ENCODE data around the gene GRAMD1A.

Gene GRAMD1A

DNA sequence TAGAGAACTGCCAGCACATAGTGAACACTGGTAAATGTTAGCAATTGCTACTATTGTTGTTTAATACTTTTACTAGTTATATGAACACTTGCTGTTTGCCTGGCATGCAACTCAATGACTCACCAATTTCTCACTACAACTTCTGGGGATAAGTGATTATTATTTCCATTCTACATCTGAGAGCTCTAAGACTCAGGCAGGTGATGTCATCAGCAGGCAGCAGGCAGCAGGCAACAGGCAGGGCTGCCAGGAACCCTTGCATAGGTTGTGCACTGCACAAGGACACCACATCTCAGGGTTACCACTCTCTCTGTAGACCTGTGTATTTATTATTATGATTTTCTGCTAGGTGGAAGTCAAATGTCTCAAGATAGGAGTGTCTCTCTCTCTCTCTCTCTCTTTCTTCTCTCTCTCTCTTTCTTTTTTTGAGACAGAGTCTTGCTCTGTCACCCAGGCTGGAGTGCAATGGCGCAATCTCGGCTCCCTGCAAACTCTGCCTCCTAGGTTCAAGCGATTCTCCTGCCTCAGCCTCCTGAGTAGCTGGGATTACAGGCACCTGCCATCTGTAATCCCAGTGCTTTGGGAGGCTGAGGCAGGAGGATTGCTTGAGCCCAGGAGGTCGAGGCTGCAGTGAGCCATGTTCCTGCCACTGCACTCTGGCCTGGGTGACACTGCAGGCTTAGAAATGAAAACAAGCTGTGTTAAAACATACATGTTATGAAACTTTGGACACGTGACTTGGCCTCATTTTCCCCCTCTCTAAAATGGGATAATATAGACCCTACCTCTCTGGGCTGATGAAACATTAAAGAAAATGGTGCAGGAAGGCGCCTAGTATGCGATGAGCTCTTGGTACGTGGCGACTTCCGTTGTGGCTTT lies 64.1 kb downstream of the GRAMD1A start:
- WGBS, 2 donors (ENCODE audit: extremely low coverage in 2 of 2, insufficient read length in 2 of 2, insufficient replicate concordance in 1 of 2), result no CpG with 5 or more reads among the region's 10 CpGs
- Histone ChIP-seq H3K4me2 (ENCODE audit: insufficient read depth, low read length, poor library complexity, severe bottlenecking) (no peak overlapping the region), H3K9ac (ENCODE audit: low read depth, low read length, poor library complexity) (no peak overlapping the region), H3K4ac (ENCODE audit: low read length) (no peak overlapping the region), H2BK15ac (ENCODE audit: low read length) (no peak overlapping the region), H3K9me3 (replicated peaks in 1 of 2; ENCODE audit: control insufficient read depth in 2 of 2, insufficient read depth in 1 of 2, low read depth in 1 of 2, low read length in 2 of 2) (no peaks in the 10 kb centered on the region), H3K36me3 (replicated peaks in 1 of 2; ENCODE audit: control insufficient read depth in 2 of 2, insufficient read depth in 2 of 2, low read length in 2 of 2) (no peaks in the 10 kb centered on the region), H3K4me1 (ENCODE audit: control insufficient read depth in 2 of 2, insufficient read depth in 1 of 2, low read depth in 1 of 2, low read length in 2 of 2) (peaks cover 0 to 8% of the 10 kb centered on the region in 2 donors), H2BK12ac (ENCODE audit: low read length) (no peak overlapping the region), H2AFZ (ENCODE audit: low read length) (no peak overlapping the region), H2BK120ac (ENCODE audit: low read depth, low read length) (no peak overlapping the region), H3K27ac (replicated peaks; ENCODE audit: low read length) (no peak overlapping the region), H4K8ac (ENCODE audit: low read depth, low read length) (no peak overlapping the region), H3K23ac (ENCODE audit: low read depth, low read length, poor library complexity) (no peak overlapping the region), H2BK5ac (ENCODE audit: low read length) (no peak overlapping the region), H3K4me3 (ENCODE audit: low read length in 2 of 2) (no peak overlapping the region), H4K91ac (ENCODE audit: low read depth, low read length, poor library complexity) (no peak overlapping the region), H2AK5ac (ENCODE audit: low read depth, low read length) (no peak overlapping the region), H3K18ac (ENCODE audit: low read length) (no peak overlapping the region), H3K14ac (ENCODE audit: low read length) (no peak overlapping the region), H3K27me3 (ENCODE audit: control insufficient read depth in 3 of 3, insufficient read depth in 3 of 3, low read depth in 1 of 3, low read length in 3 of 3) (no peaks in the 10 kb centered on the region), H3K79me1 (ENCODE audit: low read depth, low read length) (no peaks in the 10 kb centered on the region)
- DNase-seq (ENCODE audit: low spot score), result no peak

DNA sequence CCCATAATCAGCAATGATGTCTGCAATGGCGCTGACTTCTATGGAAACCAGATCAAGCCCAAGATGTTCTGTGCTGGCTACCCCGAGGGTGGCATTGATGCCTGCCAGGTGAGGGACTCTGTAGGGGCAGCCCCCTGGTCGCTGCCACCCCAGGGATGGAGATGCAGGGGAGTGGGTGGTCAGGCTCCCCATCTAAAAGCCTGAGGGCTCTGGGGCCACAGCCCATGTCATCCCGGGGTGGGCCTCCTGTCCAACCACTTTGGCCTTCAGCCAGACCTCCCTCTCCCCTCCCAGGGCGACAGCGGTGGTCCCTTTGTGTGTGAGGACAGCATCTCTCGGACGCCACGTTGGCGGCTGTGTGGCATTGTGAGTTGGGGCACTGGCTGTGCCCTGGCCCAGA lies 65.5 kb downstream of the GRAMD1A start:
- no peak overlapping the region for H2BK5ac ChIP-seq (ENCODE audit: low read length)

DNA sequence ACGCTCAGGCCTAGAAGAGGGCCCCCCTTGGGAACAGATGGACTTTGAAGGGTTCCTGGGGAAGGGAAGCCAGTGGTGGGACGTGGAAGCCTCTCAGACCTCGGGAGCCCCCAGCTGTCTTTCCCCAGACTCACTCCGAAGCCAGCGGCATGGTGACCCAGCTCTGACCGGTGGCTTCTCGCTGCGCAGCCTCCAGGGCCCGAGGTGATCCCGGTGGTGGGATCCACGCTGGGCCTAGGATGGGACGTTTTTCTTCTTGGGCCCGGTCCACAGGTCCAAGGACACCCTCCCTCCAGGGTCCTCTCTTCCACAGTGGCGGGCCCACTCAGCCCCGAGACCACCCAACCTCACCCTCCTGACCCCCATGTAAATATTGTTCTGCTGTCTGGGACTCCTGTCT lies 66.0 kb downstream of the GRAMD1A start:
- no peak overlapping the region for H2AFZ ChIP-seq (ENCODE audit: low read length)
- peaks cover 0 to 3% of the 10 kb centered on the region in 2 donors for H3K9me3 ChIP-seq (replicated peaks in 1 of 2; ENCODE audit: control insufficient read depth in 2 of 2, insufficient read depth in 1 of 2, low read depth in 1 of 2, low read length in 2 of 2)
- H2BK5ac ChIP-seq (ENCODE audit: low read length), result no peak overlapping the region
- peaks cover 0 to 8% of the 10 kb centered on the region in 2 donors for H3K4me1 ChIP-seq (ENCODE audit: control insufficient read depth in 2 of 2, insufficient read depth in 1 of 2, low read depth in 1 of 2, low read length in 2 of 2)
- no peak overlapping the region for H3K14ac ChIP-seq (ENCODE audit: low read length)
- no peak overlapping the region for H4K91ac ChIP-seq (ENCODE audit: low read depth, low read length, poor library complexity)
- peak overlapping the region; percentile 37 for H2BK15ac ChIP-seq (ENCODE audit: low read length)
- H3K4me3 ChIP-seq (ENCODE audit: low read length in 2 of 2), result no peak overlapping the region
- H3K79me1 ChIP-seq (ENCODE audit: low read depth, low read length), result no peaks in the 10 kb centered on the region
- peak overlapping the region; percentile 54 for H2AK5ac ChIP-seq (ENCODE audit: low read depth, low read length)
- H3K27ac ChIP-seq (replicated peaks; ENCODE audit: low read length), result no peak overlapping the region
- H4K8ac ChIP-seq (ENCODE audit: low read depth, low read length), result no peak overlapping the region
- H3K9ac ChIP-seq (ENCODE audit: low read depth, low read length, poor library complexity), result no peak overlapping the region
- H3K18ac ChIP-seq (ENCODE audit: low read length), result no peak overlapping the region
- no peak overlapping the region for H2BK12ac ChIP-seq (ENCODE audit: low read length)
- no peak overlapping the region for H3K23ac ChIP-seq (ENCODE audit: low read depth, low read length, poor library complexity)
- DNase-seq (ENCODE audit: low spot score), result no peak
- H2BK120ac ChIP-seq (ENCODE audit: low read depth, low read length), result no peak overlapping the region
- no CpG with 5 or more reads among the region's 15 CpGs for WGBS, 2 donors (ENCODE audit: extremely low coverage in 2 of 2, insufficient read length in 2 of 2, insufficient replicate concordance in 1 of 2)
- no peaks in the 10 kb centered on the region for H3K27me3 ChIP-seq (ENCODE audit: control insufficient read depth in 3 of 3, insufficient read depth in 3 of 3, low read depth in 1 of 3, low read length in 3 of 3)
- no peak overlapping the region for H3K4ac ChIP-seq (ENCODE audit: low read length)
- H3K36me3 ChIP-seq (replicated peaks in 1 of 2; ENCODE audit: control insufficient read depth in 2 of 2, insufficient read depth in 2 of 2, low read length in 2 of 2), result no peaks in the 10 kb centered on the region
- H3K4me2 ChIP-seq (ENCODE audit: insufficient read depth, low read length, poor library complexity, severe bottlenecking), result no peak overlapping the region

More for the DNA sequence above, 65.5 kb downstream of the GRAMD1A start:
- Histone ChIP-seq H2AFZ (ENCODE audit: low read length) (no peak overlapping the region), H3K27me3 (ENCODE audit: control insufficient read depth in 3 of 3, insufficient read depth in 3 of 3, low read depth in 1 of 3, low read length in 3 of 3) (no peaks in the 10 kb centered on the region), H3K36me3 (replicated peaks in 1 of 2; ENCODE audit: control insufficient read depth in 2 of 2, insufficient read depth in 2 of 2, low read length in 2 of 2) (no peaks in the 10 kb centered on the region), H3K4me2 (ENCODE audit: insufficient read depth, low read length, poor library complexity, severe bottlenecking) (no peak overlapping the region), H2BK120ac (ENCODE audit: low read depth, low read length) (no peak overlapping the region), H4K91ac (ENCODE audit: low read depth, low read length, poor library complexity) (no peak overlapping the region), H3K18ac (ENCODE audit: low read length) (no peak overlapping the region), H3K23ac (ENCODE audit: low read depth, low read length, poor library complexity) (no peak overlapping the region), H2BK15ac (ENCODE audit: low read length) (peak overlapping the region; percentile 37), H3K4ac (ENCODE audit: low read length) (no peak overlapping the region), H3K14ac (ENCODE audit: low read length) (no peak overlapping the region), H2BK12ac (ENCODE audit: low read length) (no peak overlapping the region), H3K79me1 (ENCODE audit: low read depth, low read length) (no peaks in the 10 kb centered on the region), H3K27ac (replicated peaks; ENCODE audit: low read length) (no peak overlapping the region), H3K9me3 (replicated peaks in 1 of 2; ENCODE audit: control insufficient read depth in 2 of 2, insufficient read depth in 1 of 2, low read depth in 1 of 2, low read length in 2 of 2) (peaks cover 0 to 2% of the 10 kb centered on the region in 2 donors), H3K9ac (ENCODE audit: low read depth, low read length, poor library complexity) (no peak overlapping the region), H3K4me3 (ENCODE audit: low read length in 2 of 2) (no peak overlapping the region), H3K4me1 (ENCODE audit: control insufficient read depth in 2 of 2, insufficient read depth in 1 of 2, low read depth in 1 of 2, low read length in 2 of 2) (peaks cover 0 to 8% of the 10 kb centered on the region in 2 donors), H2AK5ac (ENCODE audit: low read depth, low read length) (peak overlapping the region; percentile 54), H4K8ac (ENCODE audit: low read depth, low read length) (no peak overlapping the region)
- WGBS, 2 donors (ENCODE audit: extremely low coverage in 2 of 2, insufficient read length in 2 of 2, insufficient replicate concordance in 1 of 2), result no CpG with 5 or more reads among the region's 10 CpGs
- no peak for DNase-seq (ENCODE audit: low spot score)

DNA sequence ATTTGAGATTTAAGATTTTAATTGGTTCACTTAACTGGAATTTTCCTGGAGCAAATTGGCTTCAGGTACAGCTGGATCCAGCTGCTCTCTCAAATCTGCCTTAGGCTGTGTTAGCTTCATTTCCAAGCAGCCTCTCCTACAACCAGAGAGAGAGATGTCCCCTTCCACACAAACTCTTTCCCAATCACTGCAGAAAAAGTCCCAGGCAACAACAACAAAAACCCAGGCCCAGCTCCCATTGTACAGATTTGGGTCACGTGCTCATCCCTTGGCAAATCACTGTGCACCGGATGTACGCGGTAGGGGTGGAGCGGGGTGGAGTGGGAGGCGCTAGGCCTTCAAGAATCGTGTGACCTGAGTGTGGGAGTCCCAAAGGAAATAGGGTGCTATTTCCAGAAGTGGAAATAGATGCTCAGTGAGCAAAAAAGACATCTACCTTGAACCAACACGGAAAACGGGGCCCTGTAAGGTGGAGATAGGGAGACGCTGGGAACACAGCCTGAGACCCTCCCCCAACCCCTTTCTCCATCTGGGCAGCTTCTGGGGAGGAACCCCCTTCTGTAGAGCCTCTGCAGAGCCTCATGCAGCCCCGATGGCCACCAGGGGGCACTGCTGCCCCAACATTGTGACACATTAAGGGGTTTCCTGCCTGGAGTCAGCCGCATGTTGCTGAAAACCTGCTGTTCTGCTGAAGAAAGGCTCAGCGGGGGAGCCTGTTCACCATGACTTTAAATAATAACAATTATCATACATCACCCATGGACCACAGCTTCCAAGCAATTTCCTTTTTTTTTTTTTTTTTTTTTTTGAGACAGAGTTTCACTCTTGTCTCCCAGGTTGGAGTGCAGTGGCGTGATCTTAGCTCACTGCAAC lies 66.8 kb downstream of the GRAMD1A start:
- Histone ChIP-seq H3K9ac (ENCODE audit: low read depth, low read length, poor library complexity) (no peak overlapping the region), H2BK5ac (ENCODE audit: low read length) (no peak overlapping the region), H2AK5ac (ENCODE audit: low read depth, low read length) (no peak overlapping the region), H2BK12ac (ENCODE audit: low read length) (no peak overlapping the region), H3K27ac (replicated peaks; ENCODE audit: low read length) (no peak overlapping the region), H2AFZ (ENCODE audit: low read length) (no peak overlapping the region), H3K4me3 (ENCODE audit: low read length in 2 of 2) (no peak overlapping the region), H3K9me3 (replicated peaks in 1 of 2; ENCODE audit: control insufficient read depth in 2 of 2, insufficient read depth in 1 of 2, low read depth in 1 of 2, low read length in 2 of 2) (peaks cover 0 to 3% of the 10 kb centered on the region in 2 donors), H3K14ac (ENCODE audit: low read length) (no peak overlapping the region), H3K4me2 (ENCODE audit: insufficient read depth, low read length, poor library complexity, severe bottlenecking) (no peak overlapping the region), H4K8ac (ENCODE audit: low read depth, low read length) (no peak overlapping the region), H3K23ac (ENCODE audit: low read depth, low read length, poor library complexity) (no peak overlapping the region), H3K4me1 (ENCODE audit: control insufficient read depth in 2 of 2, insufficient read depth in 1 of 2, low read depth in 1 of 2, low read length in 2 of 2) (peaks cover 0 to 8% of the 10 kb centered on the region in 2 donors), H4K91ac (ENCODE audit: low read depth, low read length, poor library complexity) (no peak overlapping the region), H3K36me3 (replicated peaks in 1 of 2; ENCODE audit: control insufficient read depth in 2 of 2, insufficient read depth in 2 of 2, low read length in 2 of 2) (no peaks in the 10 kb centered on the region), H3K27me3 (ENCODE audit: control insufficient read depth in 3 of 3, insufficient read depth in 3 of 3, low read depth in 1 of 3, low read length in 3 of 3) (no peaks in the 10 kb centered on the region), H2BK15ac (ENCODE audit: low read length) (no peak overlapping the region), H3K4ac (ENCODE audit: low read length) (no peak overlapping the region), H2BK120ac (ENCODE audit: low read depth, low read length) (no peak overlapping the region), H3K18ac (ENCODE audit: low read length) (no peak overlapping the region), H3K79me1 (ENCODE audit: low read depth, low read length) (no peaks in the 10 kb centered on the region)
- peak; percentile 76 for DNase-seq (ENCODE audit: low spot score)
- no CpG with 5 or more reads among the region's 14 CpGs for WGBS, 2 donors (ENCODE audit: extremely low coverage in 2 of 2, insufficient read length in 2 of 2, insufficient replicate concordance in 1 of 2)

Measured in neuronal stem cell (in vitro differentiated cells).